A673 (cell line): ENCODE measurements around the gene PCDHGA7. TPM values are rescaled to one million over a fixed set of nuclear protein-coding genes. Genes with fewer than 3 reads are reported as not detected.
"Not testable (repeated sequence)": the region's sequence is repeated elsewhere in the genome, so short reads cannot be mapped to it uniquely, and the experiment has no call there.

Source experiments
- BruUV-seq: library from RNA; stranded (reverse); fragments of 400-500 nt; replicated peaks from 2 replicates; lab custom pipeline; 2021; lab: Mats Ljungman, UMichigan
- CTCF ChIA-PET: fragments of 300-600 bp; sonication (Branson Sonifier 250); formaldehyde crosslinking; loops from one replicate; lab custom pipeline; 2022; ENCODE audit warnings: antibody characterized with exemption; lab: Charles Lee
- POLR2A ChIA-PET: fragments of 300-600 bp; sonication (Branson Sonifier 250); formaldehyde crosslinking; loops from one replicate; lab custom pipeline; 2022; ENCODE audit warnings: antibody characterized with exemption; ENCODE audit not compliant: low non-redundant PET; lab: Charles Lee
- DNase-seq: peaks from one replicate; pipeline ENCODE4 v3.0.0-alpha.2; 2015; ENCODE audit warnings: low spot score
- H3K27ac ChIP-seq: fragments of 200-600 bp; sonication (generic); 2 replicates; pipeline ENCODE4 v1.5.1; 2016; ENCODE audit warnings: mixed run types, low read depth, mild to moderate bottlenecking, mixed read lengths, antibody characterized with exemption, low read length; ENCODE audit not compliant: poor library complexity, severe bottlenecking
- H3K27me3 ChIP-seq: fragments of 200-600 bp; sonication (generic); replicated peaks from 2 replicates; pipeline ENCODE4 v1.6.1; 2017; ENCODE audit warnings: mixed run types, low read depth, mild to moderate bottlenecking, mixed read lengths, antibody characterized with exemption, low read length; ENCODE audit not compliant: insufficient read depth, poor library complexity
- H3K36me3 ChIP-seq: fragments of 200-600 bp; sonication (generic); 2 replicates; pipeline ENCODE4 v1.6.1; 2016; ENCODE audit warnings: mixed run types, mild to moderate bottlenecking, mixed read lengths, antibody characterized with exemption, low read length; ENCODE audit not compliant: insufficient read depth, poor library complexity, severe bottlenecking
- H3K4me1 ChIP-seq: fragments of 200-600 bp; sonication (generic); 2 replicates; pipeline ENCODE4 v1.6.1; 2017; ENCODE audit warnings: mixed run types, mild to moderate bottlenecking, mixed read lengths, antibody characterized with exemption, low read length; ENCODE audit not compliant: insufficient read depth, poor library complexity, severe bottlenecking
- H3K4me3 ChIP-seq: fragments of 200-600 bp; sonication (generic); 2 replicates; pipeline ENCODE4 v1.5.1; 2016; ENCODE audit warnings: low read depth, mixed run types, mild to moderate bottlenecking, mixed read lengths, low read length; ENCODE audit not compliant: poor library complexity, severe bottlenecking
- H3K9me3 ChIP-seq: fragments of 200-600 bp; sonication (generic); 2 replicates; pipeline ENCODE4 v1.6.1; 2016; ENCODE audit warnings: mixed run types, low read depth, mild to moderate bottlenecking, mixed read lengths, antibody characterized with exemption, low read length; ENCODE audit not compliant: poor library complexity, severe bottlenecking
- CTCF ChIP-seq: fragments of 300-800, 200-600 bp; sonication (generic); conservative IDR thresholded peaks from 2 replicates; pipeline ENCODE4 v1.5.1; 2017; ENCODE audit warnings: low read depth, mild to moderate bottlenecking, antibody characterized with exemption, low read length, moderate library complexity, mixed read lengths
- EZH2 ChIP-seq: fragments of 200-600 bp; sonication (generic); IDR thresholded peaks from 2 replicates; pipeline ENCODE4 v1.6.1; 2017; ENCODE audit warnings: borderline replicate concordance, low read depth, mild to moderate bottlenecking, mixed read lengths, antibody characterized with exemption, low read length; ENCODE audit not compliant: poor library complexity, severe bottlenecking
- intact Hi-C: fragments of 100-400 bp; cut with micrococcal nuclease; formaldehyde crosslinking; loops from one replicate; pipeline ENCODE4 v1.10.0; 2022; ENCODE audit not compliant: unreplicated experiment
- total RNA-seq: library from RNA; stranded (reverse); gene quantifications from 2 replicates; pipeline ENCODE4 v1.2.3, GENCODE V29; 2021

The PCDHGA7 gene
- total RNA-seq, 1 experiment from 2014 or later = 10.9 TPM

DNA sequence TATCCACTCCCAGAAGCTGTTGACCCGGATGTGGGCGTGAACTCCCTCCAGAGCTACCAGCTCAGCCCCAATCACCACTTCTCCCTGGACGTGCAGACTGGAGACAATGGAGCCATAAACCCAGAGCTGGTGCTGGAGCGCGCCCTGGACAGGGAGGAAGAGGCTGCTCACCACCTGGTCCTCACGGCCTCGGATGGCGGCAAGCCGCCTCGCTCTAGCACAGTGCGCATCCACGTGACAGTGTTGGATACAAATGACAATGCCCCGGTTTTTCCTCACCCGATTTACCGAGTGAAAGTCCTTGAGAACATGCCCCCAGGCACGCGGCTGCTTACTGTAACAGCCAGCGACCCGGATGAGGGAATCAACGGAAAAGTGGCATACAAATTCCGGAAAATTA is 10.7 kb downstream of the PCDHGA7 start:
- Histone ChIP-seq H3K27me3 (no peaks in the 10 kb centered on the region), H3K4me1 (no peaks in the 10 kb centered on the region), H3K4me3 (no peak overlapping the region), H3K9me3 (peaks cover 53% of the 10 kb centered on the region), H3K27ac (no peak overlapping the region), H3K36me3 (no peaks in the 10 kb centered on the region)
- POLR2A ChIA-PET = no interaction called here
- DNase-seq = no peak
- no TSS peak for BruUV-seq
- intact Hi-C loops = no loop called here
- TF ChIP-seq CTCF = no peak
- no peak for TF ChIP-seq EZH2
- CTCF ChIA-PET = no interaction called here

DNA sequence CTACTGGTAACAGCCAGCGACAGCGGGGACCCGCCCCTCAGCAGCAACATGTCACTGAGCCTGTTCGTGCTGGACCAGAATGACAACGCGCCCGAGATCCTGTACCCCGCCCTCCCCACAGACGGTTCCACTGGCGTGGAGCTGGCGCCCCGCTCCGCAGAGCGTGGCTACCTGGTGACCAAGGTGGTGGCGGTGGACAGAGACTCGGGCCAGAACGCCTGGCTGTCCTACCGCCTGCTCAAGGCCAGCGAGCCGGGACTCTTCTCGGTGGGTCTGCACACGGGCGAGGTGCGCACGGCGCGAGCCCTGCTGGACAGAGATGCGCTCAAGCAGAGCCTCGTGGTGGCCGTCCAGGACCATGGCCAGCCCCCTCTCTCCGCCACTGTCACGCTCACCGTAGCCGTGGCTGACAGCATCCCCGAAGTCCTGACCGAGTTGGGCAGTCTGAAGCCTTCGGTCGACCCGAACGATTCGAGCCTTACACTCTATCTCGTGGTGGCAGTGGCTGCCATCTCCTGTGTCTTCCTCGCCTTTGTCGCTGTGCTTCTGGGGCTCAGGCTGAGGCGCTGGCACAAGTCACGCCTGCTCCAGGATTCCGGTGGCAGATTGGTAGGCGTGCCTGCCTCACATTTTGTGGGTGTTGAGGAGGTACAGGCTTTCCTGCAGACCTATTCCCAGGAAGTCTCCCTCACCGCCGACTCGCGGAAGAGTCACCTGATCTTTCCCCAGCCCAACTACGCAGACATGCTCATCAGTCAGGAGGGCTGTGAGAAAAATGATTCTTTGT is 12.1 kb downstream of the PCDHGA7 start:
- CTCF ChIA-PET, H3K27ac ChIP-seq, H3K4me3 ChIP-seq, H3K4me1 ChIP-seq, POLR2A ChIA-PET, BruUV-seq, DNase-seq, H3K27me3 ChIP-seq: not testable (repeated sequence)
- H3K9me3 ChIP-seq = peaks cover 53% of the 10 kb centered on the region
- intact Hi-C loops = loop anchor here (5.0 kb wide), 1 partner anchor 128 kb away; no protein-coding TSS in a partner anchor
- H3K36me3 ChIP-seq = peaks cover 12% of the 10 kb centered on the region

- H3K27me3 ChIP-seq, BruUV-seq, POLR2A ChIA-PET, H3K4me1 ChIP-seq: not testable (repeated sequence)
- Histone ChIP-seq H3K4me3 (peak within 1 kb of the TSS; percentile 39), H3K36me3 (peaks cover 27% of the 10 kb centered on the region), H3K9me3 (peaks cover 53% of the 10 kb centered on the region), H3K27ac (peak within 1 kb of the TSS; percentile 37)
- TF ChIP-seq CTCF = peak; percentile 62
- CTCF ChIA-PET = interaction anchor here (1.2 to 1.5 kb wide), 3 partner anchors 160 to 174 kb away, joined by 3 to 7 read pairs (median 5); partner anchors contain the start of gene PCDHB14
- peak; percentile 66 for DNase-seq
- intact Hi-C loops = loop anchor here (5.0 kb wide), 1 partner anchor 124 kb away; no protein-coding TSS in a partner anchor
Measured at GRCh38 chr5:141397756-141398551, 15.4 kb downstream of the PCDHGA7 start, which contains the start of gene PCDHGB5. Gene PCDHGB5, plus strand, starts transcription at chr5:141397947. Its CDS starts 181 bp downstream, at chr5:141398128.
